T-helper 1 cell treated with Interleukin-12 subunit alpha and Interleukin-12 subunit beta and Interleukin-4 antibody, amounts not matched to agents 30 ng/mL and 1 ng/mL, for 36 hours (primary cell): ENCODE data around the gene CLEC18A. TPM values are rescaled to one million over a fixed set of nuclear protein-coding genes. Genes with fewer than 3 reads are reported as not detected.

Experiments used
- total RNA-seq: library from RNA; stranded (reverse); gene quantifications from 2 replicates; pipeline ENCODE4 v1.2.3, GENCODE V29; 2022

CLEC18A gene
- total RNA-seq, 1 donor from 2014 or later, result 1.5 TPM

Other genes starting within 250 kb of the CLEC18A start
- 22.8 and 28.2 TPM in 2 replicates for gene NQO1, start 224.8 kb upstream of the CLEC18A start, total RNA-seq
- 77.1 and 77.3 TPM in 2 replicates for gene NOB1, start 196.4 kb upstream of the CLEC18A start, total RNA-seq
- 76.2 and 76.6 TPM in 2 replicates for gene WWP2, start 189.0 kb upstream of the CLEC18A start, total RNA-seq
- 40.5 and 45.3 TPM in 2 replicates for gene PDPR, start 163.0 kb downstream of the CLEC18A start, total RNA-seq
- 0.66 and 1.2 TPM in 2 replicates for gene CLEC18C, start 222.5 kb downstream of the CLEC18A start, total RNA-seq